Mammary epithelial cell (primary cell): ENCODE measurements around the gene IL11RA.

Experiments
- EZH2 ChIP-seq: IDR thresholded peaks from 2 replicates; pipeline ENCODE4 v1.6.1; 2012; ENCODE audit warnings: low read length, inconsistent platforms, borderline replicate concordance
- TF ChIP-seq, protein P1 (sequence below), 2 donors: IDR thresholded peaks in 1 of 2; conservative IDR thresholded peaks in 1 of 2; 2 replicates each; pipeline ENCODE4 v1.5.1; 2011 to 2012; ENCODE audit warnings: inconsistent platforms in 2 of 2, low read length in 2 of 2, mild to moderate bottlenecking in 2 of 2, control low read depth in 1 of 2, low read depth in 1 of 2; ENCODE audit not compliant: insufficient read depth in 1 of 2; ENCODE audit errors: extremely low read depth in 1 of 2

DNA sequence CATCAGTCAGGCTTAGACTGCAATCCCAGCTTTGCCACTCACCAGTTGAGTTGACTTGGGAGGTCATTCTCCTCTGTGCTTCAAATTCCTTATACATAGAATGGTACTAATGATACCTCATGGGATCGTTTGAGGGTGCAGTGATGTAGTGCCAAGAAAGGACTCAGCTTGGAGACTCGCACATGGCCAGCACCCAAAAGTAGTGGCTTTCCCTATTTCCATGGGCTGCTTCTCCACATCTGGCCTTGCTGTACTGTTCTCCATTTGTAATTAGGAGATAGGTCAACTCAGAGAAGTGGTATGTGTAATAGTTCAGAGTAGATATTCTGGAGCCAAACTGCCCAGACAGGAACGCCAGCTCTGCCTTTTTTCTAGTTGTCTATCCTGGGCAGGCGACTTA, 33.6 kb downstream of the IL11RA start:
- TF ChIP-seq, protein P1, sequence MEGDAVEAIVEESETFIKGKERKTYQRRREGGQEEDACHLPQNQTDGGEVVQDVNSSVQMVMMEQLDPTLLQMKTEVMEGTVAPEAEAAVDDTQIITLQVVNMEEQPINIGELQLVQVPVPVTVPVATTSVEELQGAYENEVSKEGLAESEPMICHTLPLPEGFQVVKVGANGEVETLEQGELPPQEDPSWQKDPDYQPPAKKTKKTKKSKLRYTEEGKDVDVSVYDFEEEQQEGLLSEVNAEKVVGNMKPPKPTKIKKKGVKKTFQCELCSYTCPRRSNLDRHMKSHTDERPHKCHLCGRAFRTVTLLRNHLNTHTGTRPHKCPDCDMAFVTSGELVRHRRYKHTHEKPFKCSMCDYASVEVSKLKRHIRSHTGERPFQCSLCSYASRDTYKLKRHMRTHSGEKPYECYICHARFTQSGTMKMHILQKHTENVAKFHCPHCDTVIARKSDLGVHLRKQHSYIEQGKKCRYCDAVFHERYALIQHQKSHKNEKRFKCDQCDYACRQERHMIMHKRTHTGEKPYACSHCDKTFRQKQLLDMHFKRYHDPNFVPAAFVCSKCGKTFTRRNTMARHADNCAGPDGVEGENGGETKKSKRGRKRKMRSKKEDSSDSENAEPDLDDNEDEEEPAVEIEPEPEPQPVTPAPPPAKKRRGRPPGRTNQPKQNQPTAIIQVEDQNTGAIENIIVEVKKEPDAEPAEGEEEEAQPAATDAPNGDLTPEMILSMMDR (conservative IDR thresholded peaks at IDR 0.05 in 1 of 2, IDR thresholded peaks at IDR 0.05 in 1 of 2; ENCODE audit: extremely low read depth in 1 of 2, insufficient read depth in 1 of 2, low read depth in 1 of 2, low read length in 2 of 2): no peak
- no peak for TF ChIP-seq EZH2
